Stimulated activated CD4-positive, alpha-beta T cell treated with anti-CD3 and anti-CD28 coated beads, Interleukin-1b, Interleukin-23, amount 100 ng/mL, for 48 hours (primary cell): ENCODE data around the gene PRPF38B.
A peak's percentile ranks its signal among the peaks of the same experiment; 100 is the strongest.
"Not testable (repeated sequence)": the region's sequence is repeated elsewhere in the genome, so short reads cannot be mapped to it uniquely, and the experiment has no call there.

Source experiments
- DNase-seq: peaks from one replicate; pipeline ENCODE4 v3.0.0-alpha.2; 2020

Gene PRPF38B, protein sequence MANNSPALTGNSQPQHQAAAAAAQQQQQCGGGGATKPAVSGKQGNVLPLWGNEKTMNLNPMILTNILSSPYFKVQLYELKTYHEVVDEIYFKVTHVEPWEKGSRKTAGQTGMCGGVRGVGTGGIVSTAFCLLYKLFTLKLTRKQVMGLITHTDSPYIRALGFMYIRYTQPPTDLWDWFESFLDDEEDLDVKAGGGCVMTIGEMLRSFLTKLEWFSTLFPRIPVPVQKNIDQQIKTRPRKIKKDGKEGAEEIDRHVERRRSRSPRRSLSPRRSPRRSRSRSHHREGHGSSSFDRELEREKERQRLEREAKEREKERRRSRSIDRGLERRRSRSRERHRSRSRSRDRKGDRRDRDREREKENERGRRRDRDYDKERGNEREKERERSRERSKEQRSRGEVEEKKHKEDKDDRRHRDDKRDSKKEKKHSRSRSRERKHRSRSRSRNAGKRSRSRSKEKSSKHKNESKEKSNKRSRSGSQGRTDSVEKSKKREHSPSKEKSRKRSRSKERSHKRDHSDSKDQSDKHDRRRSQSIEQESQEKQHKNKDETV

DNA sequence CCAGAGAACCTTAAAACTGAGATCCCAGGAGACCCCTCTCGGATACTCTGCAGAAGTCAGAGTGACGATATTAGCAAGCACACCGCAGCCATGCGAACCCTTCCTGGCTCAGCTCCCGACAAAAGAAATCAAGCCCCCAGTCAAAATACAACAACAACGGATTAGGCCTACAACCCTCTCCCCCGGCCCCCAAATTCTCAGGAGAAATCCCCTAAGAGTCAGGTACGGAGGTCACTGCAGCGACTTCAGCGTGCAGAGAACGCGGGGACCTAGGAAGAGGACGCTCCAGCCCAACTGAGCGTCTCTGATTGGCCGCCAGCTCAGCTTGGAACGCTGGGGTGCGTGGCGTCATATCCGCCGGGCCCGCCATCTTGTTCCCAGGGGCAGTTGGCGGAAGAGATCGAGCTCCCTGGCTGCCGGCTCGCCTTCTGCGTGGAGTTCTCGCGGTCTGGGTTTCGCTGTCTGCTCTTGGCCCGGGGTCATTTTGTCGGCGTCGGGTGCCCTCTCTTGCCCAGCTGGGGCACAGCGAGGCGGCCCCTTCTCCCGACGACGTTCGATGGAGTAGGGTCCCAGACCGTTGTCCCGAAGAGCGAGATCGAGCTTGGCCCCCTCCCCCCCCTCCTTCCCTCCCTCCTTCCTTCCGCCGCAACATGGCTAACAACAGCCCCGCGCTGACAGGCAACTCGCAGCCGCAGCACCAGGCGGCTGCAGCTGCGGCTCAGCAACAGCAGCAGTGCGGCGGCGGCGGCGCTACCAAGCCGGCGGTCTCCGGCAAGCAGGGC, at the start of gene PRPF38B:
Gene PRPF38B (plus strand): TSS at position 369 of the 782 bp plus-strand sequence. CDS start 282 bp downstream, at position 651.
- DNase-seq: peak; percentile 94

DNA sequence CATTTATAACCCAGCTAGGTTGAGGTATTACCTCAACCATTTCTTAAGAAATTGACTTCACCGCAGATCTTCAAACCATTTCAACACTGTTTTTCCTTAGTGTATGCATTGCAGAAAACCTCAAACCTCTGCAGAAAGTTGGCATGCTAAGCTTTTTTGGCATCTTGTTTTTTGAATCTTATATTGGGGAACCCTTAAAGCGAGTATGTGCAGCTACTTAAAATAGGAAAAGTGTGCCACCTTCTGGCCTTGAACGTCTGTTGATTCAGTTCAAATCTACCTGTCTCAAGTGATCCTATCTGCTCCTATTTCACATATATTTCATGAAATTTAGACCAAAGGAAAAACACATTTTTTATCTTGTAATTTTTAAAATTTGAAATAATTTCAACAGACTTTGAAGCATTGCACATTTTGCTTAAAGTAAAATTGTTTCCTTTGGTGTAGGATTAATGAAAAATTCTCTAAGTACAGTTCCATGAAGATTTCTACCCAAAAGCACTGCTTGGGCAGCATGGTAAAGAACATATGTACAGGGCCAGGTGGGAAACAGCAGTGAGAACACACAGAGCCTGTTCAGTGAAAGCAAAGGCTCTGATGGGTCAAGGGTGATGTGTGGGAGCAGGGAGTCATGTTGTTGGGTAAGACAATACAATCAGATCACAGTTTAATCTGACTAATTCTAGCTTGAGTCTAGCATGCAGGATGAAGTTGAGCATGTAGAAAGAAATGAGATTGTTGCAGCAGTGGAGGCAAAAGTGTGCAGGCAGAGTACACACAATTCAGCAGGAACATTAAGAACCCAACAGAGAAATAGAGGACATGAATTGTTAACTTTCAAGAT, 48.4 kb upstream of the PRPF38B start:
- DNase-seq: peak; percentile 22

DNA sequence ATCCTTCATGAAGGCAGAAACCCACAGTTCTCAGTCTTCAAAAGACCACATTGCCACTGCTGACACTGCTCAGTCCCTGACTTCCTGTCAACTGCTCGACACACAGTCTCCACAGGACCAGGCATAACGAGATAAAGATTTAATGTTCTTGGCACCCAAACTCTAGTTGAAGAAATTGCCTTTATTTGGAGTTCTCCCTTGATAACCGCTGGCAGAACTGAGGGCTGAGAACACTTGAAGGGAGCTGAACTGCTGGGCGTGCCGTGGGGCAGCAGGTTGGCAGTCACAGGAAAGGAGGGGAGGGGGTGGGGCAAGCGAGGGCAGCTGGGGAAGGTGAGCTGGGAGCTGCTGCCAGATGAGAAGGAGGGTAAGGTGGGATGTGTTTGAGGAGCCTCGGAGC, 47.1 kb upstream of the PRPF38B start:
- peak; percentile 24 for DNase-seq

DNA sequence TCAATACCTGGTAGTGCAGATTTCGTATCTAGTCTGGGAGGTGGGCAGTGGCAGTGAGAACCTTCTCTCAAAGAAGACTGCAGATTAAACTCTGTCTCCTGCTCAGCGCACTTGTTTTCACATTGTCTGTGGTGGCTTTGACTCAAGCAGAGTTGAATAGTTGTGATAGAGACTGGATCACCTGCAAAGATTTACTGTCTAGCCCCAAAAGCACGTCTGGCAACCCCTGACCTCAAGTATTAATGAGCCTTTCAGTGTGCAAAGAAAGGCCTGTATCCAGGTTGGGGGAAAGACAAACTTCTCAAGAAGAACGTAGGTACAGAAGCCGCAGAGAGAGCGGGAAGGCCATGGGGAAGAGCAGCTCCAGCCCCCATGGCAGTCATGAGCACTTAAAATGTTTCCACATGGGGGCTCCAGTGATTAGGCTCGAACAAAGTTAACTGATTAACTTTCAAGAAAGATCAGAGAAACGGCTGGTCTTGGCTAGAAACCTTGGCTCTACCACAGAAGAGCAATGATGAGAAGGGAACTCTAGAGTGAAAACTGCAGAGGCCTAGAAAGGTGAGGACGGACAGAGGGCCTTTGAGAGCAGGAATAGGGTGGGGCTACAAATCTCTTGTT, 46.4 kb upstream of the PRPF38B start:
- DNase-seq: no peak

DNA sequence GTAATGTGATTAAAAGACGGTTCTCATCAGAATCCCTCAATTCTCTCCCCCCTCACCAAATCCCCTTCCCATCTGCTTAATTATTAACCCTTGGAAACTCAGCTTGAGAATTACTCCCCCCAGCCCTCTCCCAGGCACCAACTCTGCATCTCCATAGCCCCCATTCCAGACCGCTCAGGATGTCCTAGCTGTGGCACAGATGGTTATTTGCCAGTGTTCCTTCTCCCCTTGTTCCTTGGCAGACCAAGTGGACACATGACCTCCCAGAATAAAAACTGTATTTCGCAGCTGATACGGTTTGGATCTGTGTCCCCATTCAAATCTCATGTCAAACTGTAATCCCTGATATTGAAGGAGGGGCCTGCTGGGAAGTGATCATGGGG, 45.9 kb upstream of the PRPF38B start:
- no peak for DNase-seq

DNA sequence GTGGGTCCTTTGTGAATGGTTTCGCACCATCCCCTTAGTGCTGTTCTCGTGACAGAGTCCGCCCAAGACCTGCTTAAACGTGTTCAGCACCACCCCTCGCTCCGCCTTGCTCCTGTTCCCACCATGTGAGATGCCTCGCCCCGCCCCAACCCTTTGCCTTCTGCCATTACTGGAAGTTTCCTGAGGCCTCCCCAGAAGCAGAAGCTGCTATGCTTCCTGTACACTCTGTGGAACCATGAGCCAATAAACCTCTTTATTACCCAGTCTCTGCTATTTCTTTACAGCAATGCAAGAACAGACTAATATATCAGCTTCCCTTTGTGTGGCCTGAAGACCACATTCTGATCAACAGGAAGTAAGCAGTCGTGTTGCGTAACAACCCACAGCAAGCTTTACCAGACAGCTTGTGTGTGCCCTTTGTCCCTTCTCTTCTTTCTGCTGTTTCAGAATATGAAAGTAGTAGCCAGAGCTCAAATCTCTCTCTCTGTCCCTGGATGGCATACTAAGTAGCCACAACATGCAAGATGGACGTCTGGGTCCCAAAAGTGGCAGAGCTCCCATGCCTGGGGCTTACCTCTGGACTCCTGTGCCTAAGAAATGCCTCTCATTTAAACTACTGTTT, 45.4 kb upstream of the PRPF38B start:
- DNase-seq: peak; percentile 56

DNA sequence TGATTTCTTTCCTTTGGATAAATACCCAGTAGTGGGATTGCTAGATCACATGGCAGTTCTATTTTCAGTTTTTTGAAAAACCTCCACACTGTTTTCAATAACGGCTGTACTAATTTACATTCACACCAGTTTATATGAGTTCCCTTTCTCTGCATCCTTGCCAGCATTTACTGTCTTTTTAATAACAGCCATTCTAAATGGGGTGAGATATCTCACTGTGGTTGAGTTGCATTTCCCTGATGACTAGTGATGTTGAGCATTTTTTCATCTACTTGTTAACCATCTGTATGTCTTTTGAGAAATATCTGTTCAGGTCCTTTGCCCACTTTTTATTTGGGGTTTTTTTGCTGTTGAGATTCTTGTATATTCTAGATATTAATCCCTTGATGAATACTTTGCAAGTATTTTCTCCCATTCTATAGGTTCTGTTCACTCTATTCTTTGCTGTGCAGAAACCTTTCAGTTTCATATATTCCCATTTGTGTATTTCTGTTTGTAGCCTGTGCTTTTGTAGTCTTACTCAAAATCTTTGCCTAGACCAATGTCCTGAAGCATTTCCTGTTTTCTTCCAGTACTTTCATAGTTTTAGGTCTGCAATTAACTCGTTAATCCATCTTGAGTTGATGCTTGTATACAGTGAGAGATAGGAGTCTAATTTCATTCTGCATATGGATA, 38.5 kb upstream of the PRPF38B start:
- DNase-seq: no peak

DNA sequence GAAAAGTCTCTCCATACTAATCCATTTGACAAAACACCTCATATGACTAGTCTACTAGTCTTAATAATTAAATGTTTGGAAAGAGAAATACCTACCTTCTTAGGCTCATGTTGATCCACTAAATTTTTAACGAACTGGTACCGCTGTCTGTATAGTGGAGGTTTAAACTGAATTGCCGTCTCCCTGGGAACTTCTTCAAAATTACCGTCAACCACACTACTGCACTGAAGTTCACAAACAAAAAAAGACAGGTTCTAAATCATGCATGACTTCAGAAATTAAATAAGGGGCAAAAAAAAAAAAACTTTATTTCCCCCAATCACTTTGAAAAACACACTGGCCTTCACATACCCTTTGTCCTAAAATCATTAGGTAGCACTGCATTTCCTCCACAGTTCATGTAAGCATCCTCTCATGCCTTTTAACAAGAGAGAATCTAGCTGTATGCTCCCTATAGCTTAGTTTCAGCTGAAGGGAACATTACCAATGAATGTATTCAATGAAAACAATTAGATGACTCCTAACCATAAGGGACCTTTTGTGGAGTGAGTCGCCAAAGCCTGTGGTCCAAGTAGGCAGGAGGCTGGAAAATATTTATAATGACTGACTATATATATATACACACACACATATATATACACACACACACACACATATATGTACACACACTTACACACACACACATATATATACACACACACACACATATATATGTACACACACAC, 34.6 kb upstream of the PRPF38B start:
- DNase-seq: peak; percentile 22

DNA sequence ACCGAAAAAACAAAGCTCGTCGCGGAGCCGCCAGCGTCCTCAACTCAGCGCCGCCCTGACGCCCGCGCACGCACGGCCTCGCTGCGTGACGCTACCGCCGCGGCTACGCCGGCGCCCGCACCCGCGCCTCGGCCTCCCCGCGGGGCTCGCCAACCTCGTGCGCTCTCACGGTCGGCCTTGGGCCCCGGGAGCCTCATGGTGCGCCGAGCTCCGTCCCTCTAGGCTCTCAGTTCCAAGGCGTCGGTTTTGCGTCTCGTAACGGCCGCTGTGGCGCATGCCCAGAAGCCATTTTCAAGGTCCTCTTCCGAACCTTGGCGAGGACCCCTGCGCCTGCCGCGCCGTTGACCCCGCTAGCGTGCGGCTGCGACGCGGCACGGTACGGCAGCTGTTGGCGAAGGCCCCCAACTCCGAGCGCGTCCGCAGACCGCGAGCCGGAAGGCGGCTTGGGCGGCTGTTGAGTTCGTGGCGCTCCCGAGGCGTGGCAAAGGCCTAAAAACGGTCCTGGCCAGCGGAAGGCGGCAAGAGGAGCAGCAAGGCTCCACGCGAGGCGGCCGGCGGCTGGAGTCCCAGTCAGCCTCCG, 31.0 kb upstream of the PRPF38B start, which contains the start of gene HENMT1:
Gene HENMT1 (minus strand): TSS at position 64 of the 580 bp plus-strand sequence. CDS start 1,209 bp downstream, outside the sequence.
- peak; percentile 80 for DNase-seq

DNA sequence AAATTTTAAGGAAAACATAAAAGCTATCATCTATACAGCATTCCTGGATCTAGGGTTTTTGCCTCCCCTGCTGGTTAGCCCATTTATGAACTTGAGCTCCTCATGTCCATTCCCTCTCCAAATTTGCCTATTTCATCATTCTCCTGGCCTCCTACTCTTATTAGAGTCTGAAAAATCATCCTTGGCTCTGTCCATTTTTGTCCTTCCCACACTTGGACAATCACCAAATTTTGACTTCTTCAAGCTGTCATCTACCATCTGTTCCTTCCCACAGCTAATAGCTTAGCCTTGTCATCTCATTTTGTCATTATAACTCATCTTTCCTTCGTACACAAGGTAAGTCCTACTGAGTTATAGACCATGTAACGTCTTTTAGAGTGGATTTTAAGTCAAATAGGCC, 29.0 kb upstream of the PRPF38B start:
- DNase-seq: no peak

DNA sequence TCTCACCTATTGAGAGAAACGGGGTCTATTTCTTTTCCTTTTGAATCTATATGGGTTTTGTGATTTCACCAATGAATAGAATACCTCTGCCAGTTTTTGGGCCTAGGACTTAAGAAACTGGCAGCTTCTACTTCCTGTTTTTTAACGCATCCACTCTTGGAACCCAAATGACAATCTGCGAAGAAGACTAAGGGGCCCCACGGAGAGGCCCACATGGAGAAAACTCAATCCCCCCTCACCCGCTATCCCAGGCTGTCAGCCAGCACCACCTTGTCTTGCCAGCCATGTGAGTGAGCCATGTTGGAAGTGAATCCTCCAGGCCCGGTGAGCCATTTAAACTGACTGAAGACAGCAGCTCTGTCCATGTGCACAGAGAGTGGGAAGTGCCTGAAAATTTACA, 27.6 kb upstream of the PRPF38B start:
- DNase-seq: no peak

DNA sequence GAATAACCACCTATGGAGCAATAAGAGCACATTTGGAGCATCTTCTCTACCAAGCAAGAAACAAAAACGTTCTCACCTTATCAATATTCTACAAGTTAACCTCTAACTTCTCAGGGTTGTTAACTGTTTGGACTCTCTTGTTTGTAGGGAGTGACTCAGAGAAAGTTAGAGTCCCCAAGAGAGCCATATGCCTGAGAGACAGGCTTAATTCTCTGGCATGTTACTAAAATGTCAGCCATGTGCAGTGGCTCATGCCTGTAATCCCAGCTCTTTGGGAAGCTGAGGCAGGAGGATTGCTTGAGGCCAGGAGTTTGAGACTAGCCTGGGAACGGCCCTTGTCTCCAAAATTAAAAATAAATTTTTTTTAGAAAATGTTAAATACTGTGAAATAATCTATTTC, 27.0 kb upstream of the PRPF38B start:
- DNase-seq: no peak

DNA sequence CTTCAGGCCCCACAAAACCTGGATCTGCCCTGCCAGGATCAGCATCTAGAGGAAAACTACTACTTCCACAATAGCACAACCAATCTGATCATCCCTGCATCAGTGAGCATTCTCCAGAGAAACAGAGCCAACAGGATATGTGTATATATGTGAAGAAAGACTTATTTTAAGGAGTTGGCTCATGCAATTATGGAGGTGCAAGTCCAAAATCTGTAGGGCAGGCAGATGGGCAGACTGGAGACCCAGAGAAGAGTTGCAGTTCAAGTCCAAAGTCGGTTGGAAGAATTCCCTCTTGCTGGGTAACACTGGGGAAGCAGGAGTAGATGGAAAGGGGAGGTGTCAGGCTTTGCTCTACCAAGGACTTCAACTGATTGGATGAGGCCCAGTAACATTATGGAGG, 26.3 kb upstream of the PRPF38B start:
- no peak for DNase-seq

DNA sequence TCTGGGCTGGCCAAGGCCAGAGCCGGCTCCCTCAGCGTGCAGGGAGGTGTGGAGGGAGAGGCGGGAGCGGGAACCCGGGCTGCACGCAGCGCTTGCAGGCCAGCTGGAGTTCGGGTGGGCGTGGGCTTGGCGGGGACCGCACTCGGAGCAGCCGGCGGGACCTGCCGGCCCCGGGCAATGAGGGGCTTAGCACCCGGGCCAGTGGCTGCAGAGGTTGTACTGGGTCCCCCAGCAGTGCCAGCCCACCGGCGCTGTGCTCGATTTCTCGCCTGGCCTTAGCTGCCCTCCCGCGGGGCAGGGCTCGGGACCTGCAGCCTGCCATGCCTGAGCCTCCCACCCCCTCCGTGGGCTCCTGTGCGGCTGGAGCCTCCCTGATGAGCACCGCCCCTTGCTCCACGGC, 24.7 kb upstream of the PRPF38B start:
- DNase-seq: not testable (repeated sequence)

DNA sequence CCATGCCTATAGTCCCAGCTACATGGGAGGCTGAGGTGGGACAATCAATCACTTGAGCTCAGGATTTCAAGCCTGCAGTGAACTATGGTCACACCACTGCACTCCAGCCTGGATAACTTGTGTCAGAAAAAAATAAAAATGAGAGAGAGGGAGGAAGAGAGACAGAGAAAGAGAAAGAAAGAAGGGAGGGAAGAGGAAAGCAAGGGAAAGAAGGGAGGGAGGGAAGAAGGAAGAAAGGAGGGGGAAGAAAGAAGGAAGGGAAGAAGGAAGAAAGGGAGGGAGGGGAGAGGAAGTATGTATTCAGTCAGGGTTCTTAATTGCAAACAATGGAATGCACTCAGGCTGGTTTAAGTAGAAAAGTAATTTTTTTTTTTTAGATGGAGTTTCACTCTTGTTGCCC, 23.3 kb upstream of the PRPF38B start:
- DNase-seq: no peak

DNA sequence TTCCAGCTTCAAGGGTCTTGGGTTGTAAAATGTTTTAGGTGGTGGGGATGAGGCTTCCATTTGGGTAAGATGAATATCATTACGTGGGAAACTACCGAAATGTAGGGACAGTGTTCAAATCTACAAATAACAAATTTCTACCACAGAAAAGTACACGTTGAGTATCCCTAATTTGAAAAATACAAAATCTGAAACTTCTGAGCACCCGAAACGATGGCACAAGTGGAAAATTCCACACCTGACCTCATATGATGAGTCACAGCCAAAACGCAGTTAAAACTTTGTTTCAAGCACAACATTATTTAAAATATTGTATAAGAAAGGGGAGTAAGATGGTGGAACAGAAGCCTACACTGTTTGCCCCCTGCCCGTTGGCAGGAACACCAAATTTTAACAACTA, 22.4 kb upstream of the PRPF38B start:
- no peak for DNase-seq

DNA sequence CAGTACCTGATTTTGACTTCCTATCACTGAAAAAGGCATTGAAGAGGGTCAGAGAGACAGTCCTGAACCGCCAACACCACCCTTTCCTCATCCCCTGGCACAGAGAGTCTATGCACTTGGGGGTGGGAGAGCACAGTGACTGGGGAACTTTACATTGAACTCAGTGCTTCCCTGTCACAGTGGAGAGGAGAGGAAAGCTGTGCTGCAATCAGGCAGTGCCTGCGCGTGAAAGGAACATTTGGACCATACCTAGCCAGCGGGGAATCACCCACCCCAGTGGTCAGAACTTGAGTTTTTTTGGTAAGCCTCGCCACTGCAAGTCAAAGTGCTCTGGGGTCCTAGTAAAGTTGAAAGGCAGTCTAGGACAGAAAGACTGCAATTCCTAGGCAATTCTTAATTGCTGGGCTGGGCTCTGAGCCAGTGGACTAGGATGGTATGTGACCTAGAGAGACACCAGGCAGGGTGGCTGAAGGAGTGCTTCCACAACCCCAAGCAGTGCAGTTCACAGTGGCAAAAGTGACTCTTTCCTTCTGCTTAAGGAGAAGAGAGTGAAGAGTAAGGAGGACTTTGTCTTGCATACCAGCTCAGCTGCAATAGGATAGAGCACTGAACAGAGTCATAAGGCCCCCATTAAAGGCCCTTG, 21.9 kb upstream of the PRPF38B start:
- DNase-seq: no peak

DNA sequence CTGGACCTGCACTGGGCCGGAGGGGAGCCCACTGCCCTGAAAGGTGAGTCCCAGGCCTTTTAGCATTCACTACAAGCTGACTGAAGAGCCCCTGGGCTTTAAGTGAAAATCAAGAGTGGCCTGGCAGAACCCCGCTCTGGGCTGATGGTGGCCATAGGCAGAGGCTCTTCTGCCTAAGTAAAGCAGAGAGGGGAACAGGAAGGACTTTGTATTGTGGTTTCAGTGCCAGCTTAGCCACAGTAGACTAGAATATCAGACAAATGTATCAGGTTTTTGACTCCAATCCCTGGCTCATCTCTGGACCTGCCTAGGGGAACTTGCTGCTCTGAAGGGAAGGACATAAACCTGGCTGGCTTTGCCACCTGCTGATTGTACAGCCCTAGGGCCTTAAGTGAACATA, 21.0 kb upstream of the PRPF38B start:
- DNase-seq: no peak

DNA sequence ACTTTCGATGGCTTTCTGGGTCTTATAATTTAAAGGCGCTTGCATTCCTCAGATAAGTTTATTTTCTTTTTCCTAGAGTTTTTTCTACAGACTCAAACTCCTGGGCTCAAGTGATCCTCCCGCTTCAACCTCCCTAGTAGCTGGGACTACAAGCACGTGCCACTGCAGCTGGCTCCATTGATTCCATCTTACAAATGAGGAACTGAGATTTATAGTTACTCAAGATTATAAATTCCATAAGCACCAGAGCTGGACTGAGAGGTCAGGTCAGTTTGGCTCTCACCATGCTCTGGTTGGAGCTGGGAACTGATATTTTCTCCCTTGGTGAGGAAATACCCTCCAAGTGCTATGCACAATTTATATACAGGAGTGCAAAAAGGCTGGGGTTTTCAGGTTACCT, 13.4 kb upstream of the PRPF38B start:
- DNase-seq: no peak
